Measurements from ENCODE around the gene CREB5.

The CREB5 gene

GRCh38 chr7:28546067-28546466 is 133.7 kb downstream of the CREB5 start:
- no peak overlapping the region for H3K14ac ChIP-seq (ENCODE audit: low read length in 2 of 2)

DNA sequence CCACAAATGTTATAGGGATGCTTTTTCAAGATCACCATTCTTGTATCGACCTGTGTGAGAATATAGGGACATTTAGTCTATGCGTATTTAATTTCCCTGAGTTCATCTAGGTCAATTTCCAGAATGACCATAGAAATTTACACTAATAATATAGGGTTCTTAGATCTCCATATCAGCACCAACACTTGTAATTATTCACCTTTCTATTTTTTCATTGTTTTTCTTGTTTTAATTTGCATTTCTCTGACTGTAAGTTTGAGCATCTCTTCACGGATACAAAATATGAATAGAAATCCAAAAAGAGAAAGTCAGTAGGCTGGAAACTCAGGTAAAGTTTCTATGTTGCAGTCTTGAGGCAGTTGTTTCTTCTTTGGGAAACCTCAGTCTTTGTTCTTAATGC is 134.8 kb downstream of the CREB5 start:
- no peak overlapping the region for H3K18ac ChIP-seq (ENCODE audit: low read depth in 1 of 2, low read length in 2 of 2)
- H3K4me2 ChIP-seq (ENCODE audit: low read length, poor library complexity, severe bottlenecking) = no peak overlapping the region
- WGBS = 96% methylated on average over 1 of the region's 3 CpGs

More at GRCh38 chr7:28546067-28546466, 133.7 kb downstream of the CREB5 start:
- Histone ChIP-seq H2BK120ac (ENCODE audit: low read depth, low read length) (no peak overlapping the region), H3K9me3 (ENCODE audit: control insufficient read depth, low read length) (peaks cover 6% of the 10 kb centered on the region), H3K18ac (ENCODE audit: low read depth in 1 of 2, low read length in 2 of 2) (no peak overlapping the region), H3K27me3 (ENCODE audit: control insufficient read depth in 1 of 2, insufficient read depth in 1 of 2, low read length in 2 of 2) (no peaks in the 10 kb centered on the region), H3K9ac (ENCODE audit: low read length) (no peak overlapping the region), H3K4me3 (ENCODE audit: insufficient read depth in 1 of 2, low read depth in 1 of 2, low read length in 2 of 2) (no peak overlapping the region), H4K91ac (ENCODE audit: low read length) (no peak overlapping the region), H3K23ac (ENCODE audit: low read length in 2 of 2) (no peak overlapping the region), H2BK15ac (ENCODE audit: low read depth, poor library complexity, severe bottlenecking) (no peak overlapping the region), H3K27ac (ENCODE audit: low read length, poor library complexity, severe bottlenecking) (no peak overlapping the region), H2AFZ (ENCODE audit: low read depth, low read length) (no peak overlapping the region), H2BK12ac (ENCODE audit: low read length in 2 of 2) (no peak overlapping the region), H3K4me2 (ENCODE audit: low read length, poor library complexity, severe bottlenecking) (no peak overlapping the region), H4K8ac (ENCODE audit: low read length) (no peak overlapping the region), H2BK5ac (ENCODE audit: low read depth, low read length, poor library complexity, severe bottlenecking) (no peak overlapping the region), H3K79me1 (replicated peaks; ENCODE audit: low read length, poor library complexity, severe bottlenecking) (peaks cover 3% of the 10 kb centered on the region), H3K36me3 (ENCODE audit: control insufficient read depth in 1 of 2, insufficient read depth in 2 of 2, low read depth in 1 of 2, low read length in 2 of 2) (no peaks in the 10 kb centered on the region), H3K4ac (ENCODE audit: low read depth in 1 of 2, low read length in 2 of 2) (no peak overlapping the region), H3K4me1 (ENCODE audit: control insufficient read depth, insufficient read depth, low read depth, low read length) (no peaks in the 10 kb centered on the region), H2AK5ac (ENCODE audit: low read length, severe bottlenecking) (no peak overlapping the region)
- DNase-seq = no peak

DNA sequence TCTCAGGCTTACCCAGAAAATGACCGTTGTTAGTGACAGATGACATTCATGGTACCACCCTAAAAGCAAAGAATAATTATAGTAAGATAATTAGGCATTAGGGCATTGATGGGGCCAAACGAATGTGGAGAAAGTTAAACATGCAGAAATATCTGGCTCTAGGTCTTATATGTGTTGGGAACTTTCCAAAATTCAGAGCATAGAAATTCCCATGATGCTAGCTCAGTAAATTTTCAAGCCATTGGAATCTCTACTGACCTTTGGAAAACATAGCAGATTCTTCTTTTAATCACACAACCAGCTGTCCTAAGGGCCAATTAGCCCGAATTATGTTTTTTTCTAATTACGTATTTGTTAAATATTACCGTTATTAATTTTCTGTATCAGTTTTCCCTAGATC is 136.1 kb downstream of the CREB5 start:
- Histone ChIP-seq H3K27ac (ENCODE audit: low read length, poor library complexity, severe bottlenecking) (no peak overlapping the region), H3K4me3 (ENCODE audit: insufficient read depth in 1 of 2, low read depth in 1 of 2, low read length in 2 of 2) (no peak overlapping the region), H3K4me1 (ENCODE audit: control insufficient read depth, insufficient read depth, low read depth, low read length) (peaks cover 1% of the 10 kb centered on the region), H3K4ac (ENCODE audit: low read depth in 1 of 2, low read length in 2 of 2) (no peak overlapping the region), H3K18ac (ENCODE audit: low read depth in 1 of 2, low read length in 2 of 2) (no peak overlapping the region), H2BK5ac (ENCODE audit: low read depth, low read length, poor library complexity, severe bottlenecking) (no peak overlapping the region), H3K4me2 (ENCODE audit: low read length, poor library complexity, severe bottlenecking) (no peak overlapping the region), H2AK5ac (ENCODE audit: low read length, severe bottlenecking) (no peak overlapping the region), H2AFZ (ENCODE audit: low read depth, low read length) (no peak overlapping the region), H3K14ac (ENCODE audit: low read length in 2 of 2) (no peak overlapping the region), H3K27me3 (ENCODE audit: control insufficient read depth in 1 of 2, insufficient read depth in 1 of 2, low read length in 2 of 2) (no peaks in the 10 kb centered on the region), H3K9me3 (ENCODE audit: control insufficient read depth, low read length) (peaks cover 6% of the 10 kb centered on the region), H3K23ac (ENCODE audit: low read length in 2 of 2) (no peak overlapping the region), H4K91ac (ENCODE audit: low read length) (no peak overlapping the region), H2BK120ac (ENCODE audit: low read depth, low read length) (no peak overlapping the region), H2BK12ac (ENCODE audit: low read length in 2 of 2) (no peak overlapping the region), H2BK15ac (ENCODE audit: low read depth, poor library complexity, severe bottlenecking) (no peak overlapping the region), H3K36me3 (ENCODE audit: control insufficient read depth in 1 of 2, insufficient read depth in 2 of 2, low read depth in 1 of 2, low read length in 2 of 2) (no peaks in the 10 kb centered on the region), H3K79me1 (replicated peaks; ENCODE audit: low read length, poor library complexity, severe bottlenecking) (peaks cover 3% of the 10 kb centered on the region), H4K8ac (ENCODE audit: low read length) (no peak overlapping the region), H3K9ac (ENCODE audit: low read length) (no peak overlapping the region)
- WGBS = 89% methylated on average over 4 of the region's 5 CpGs
- DNase-seq = no peak

More for the DNA sequence above, 134.8 kb downstream of the CREB5 start:
- Histone ChIP-seq H3K27ac (ENCODE audit: low read length, poor library complexity, severe bottlenecking) (no peak overlapping the region), H3K4me1 (ENCODE audit: control insufficient read depth, insufficient read depth, low read depth, low read length) (peaks cover 1% of the 10 kb centered on the region), H3K36me3 (ENCODE audit: control insufficient read depth in 1 of 2, insufficient read depth in 2 of 2, low read depth in 1 of 2, low read length in 2 of 2) (no peaks in the 10 kb centered on the region), H3K9me3 (ENCODE audit: control insufficient read depth, low read length) (peaks cover 6% of the 10 kb centered on the region), H2BK15ac (ENCODE audit: low read depth, poor library complexity, severe bottlenecking) (no peak overlapping the region), H3K9ac (ENCODE audit: low read length) (no peak overlapping the region), H4K8ac (ENCODE audit: low read length) (no peak overlapping the region), H2BK12ac (ENCODE audit: low read length in 2 of 2) (no peak overlapping the region), H3K27me3 (ENCODE audit: control insufficient read depth in 1 of 2, insufficient read depth in 1 of 2, low read length in 2 of 2) (no peaks in the 10 kb centered on the region), H3K23ac (ENCODE audit: low read length in 2 of 2) (no peak overlapping the region), H2BK5ac (ENCODE audit: low read depth, low read length, poor library complexity, severe bottlenecking) (no peak overlapping the region), H2AK5ac (ENCODE audit: low read length, severe bottlenecking) (no peak overlapping the region), H3K4ac (ENCODE audit: low read depth in 1 of 2, low read length in 2 of 2) (no peak overlapping the region), H3K4me3 (ENCODE audit: insufficient read depth in 1 of 2, low read depth in 1 of 2, low read length in 2 of 2) (no peak overlapping the region), H4K91ac (ENCODE audit: low read length) (no peak overlapping the region), H2BK120ac (ENCODE audit: low read depth, low read length) (no peak overlapping the region), H3K79me1 (replicated peaks; ENCODE audit: low read length, poor library complexity, severe bottlenecking) (peaks cover 3% of the 10 kb centered on the region), H3K14ac (ENCODE audit: low read length in 2 of 2) (no peak overlapping the region), H2AFZ (ENCODE audit: low read depth, low read length) (no peak overlapping the region)
- no peak for DNase-seq

GRCh38 chr7:28549998-28550397 is 137.7 kb downstream of the CREB5 start:
- no peak overlapping the region for H2BK15ac ChIP-seq (ENCODE audit: low read depth, poor library complexity, severe bottlenecking)
- H3K27ac ChIP-seq (ENCODE audit: low read length, poor library complexity, severe bottlenecking) = no peak overlapping the region
- no peak overlapping the region for H4K91ac ChIP-seq (ENCODE audit: low read length)
- 86% methylated on average over 1 of the region's 2 CpGs for WGBS
- no peak overlapping the region for H3K4me3 ChIP-seq (ENCODE audit: insufficient read depth in 1 of 2, low read depth in 1 of 2, low read length in 2 of 2)
- H3K9me3 ChIP-seq (ENCODE audit: control insufficient read depth, low read length) = peaks cover 6% of the 10 kb centered on the region
- H3K4me2 ChIP-seq (ENCODE audit: low read length, poor library complexity, severe bottlenecking) = no peak overlapping the region
- H2BK12ac ChIP-seq (ENCODE audit: low read length in 2 of 2) = no peak overlapping the region
- no peak overlapping the region for H2BK120ac ChIP-seq (ENCODE audit: low read depth, low read length)
- no peak overlapping the region for H3K18ac ChIP-seq (ENCODE audit: low read depth in 1 of 2, low read length in 2 of 2)
- no peak overlapping the region for H2BK5ac ChIP-seq (ENCODE audit: low read depth, low read length, poor library complexity, severe bottlenecking)
- H3K9ac ChIP-seq (ENCODE audit: low read length) = no peak overlapping the region
- H2AK5ac ChIP-seq (ENCODE audit: low read length, severe bottlenecking) = peak overlapping the region; percentile 27
- peaks cover 1% of the 10 kb centered on the region for H3K79me1 ChIP-seq (replicated peaks; ENCODE audit: low read length, poor library complexity, severe bottlenecking)
- no peaks in the 10 kb centered on the region for H3K36me3 ChIP-seq (ENCODE audit: control insufficient read depth in 1 of 2, insufficient read depth in 2 of 2, low read depth in 1 of 2, low read length in 2 of 2)
- H4K8ac ChIP-seq (ENCODE audit: low read length) = no peak overlapping the region
- DNase-seq = no peak
- H3K23ac ChIP-seq (ENCODE audit: low read length in 2 of 2) = no peak overlapping the region
- H3K4me1 ChIP-seq (ENCODE audit: control insufficient read depth, insufficient read depth, low read depth, low read length) = peaks cover 4% of the 10 kb centered on the region
- no peak overlapping the region for H2AFZ ChIP-seq (ENCODE audit: low read depth, low read length)
- no peak overlapping the region for H3K14ac ChIP-seq (ENCODE audit: low read length in 2 of 2)
- no peak overlapping the region for H3K4ac ChIP-seq (ENCODE audit: low read depth in 1 of 2, low read length in 2 of 2)
- no peaks in the 10 kb centered on the region for H3K27me3 ChIP-seq (ENCODE audit: control insufficient read depth in 1 of 2, insufficient read depth in 1 of 2, low read length in 2 of 2)

Data from mesenchymal stem cell (in vitro differentiated cells and primary cell).